HG02759 (cell line): ENCODE measurements around the gene TMEM151A.
"Not testable (repeated sequence)": the region's sequence is repeated elsewhere in the genome, so short reads cannot be mapped to it uniquely, and the experiment has no call there.

Experiments used
- ATAC-seq: cut with Tn5 transposase; IDR thresholded peaks from one replicate; pipeline ENCODE4 v1.9.1; 2021; ENCODE audit warnings: mild to moderate bottlenecking, moderate library complexity; ENCODE audit not compliant: unreplicated experiment

The TMEM151A gene

DNA sequence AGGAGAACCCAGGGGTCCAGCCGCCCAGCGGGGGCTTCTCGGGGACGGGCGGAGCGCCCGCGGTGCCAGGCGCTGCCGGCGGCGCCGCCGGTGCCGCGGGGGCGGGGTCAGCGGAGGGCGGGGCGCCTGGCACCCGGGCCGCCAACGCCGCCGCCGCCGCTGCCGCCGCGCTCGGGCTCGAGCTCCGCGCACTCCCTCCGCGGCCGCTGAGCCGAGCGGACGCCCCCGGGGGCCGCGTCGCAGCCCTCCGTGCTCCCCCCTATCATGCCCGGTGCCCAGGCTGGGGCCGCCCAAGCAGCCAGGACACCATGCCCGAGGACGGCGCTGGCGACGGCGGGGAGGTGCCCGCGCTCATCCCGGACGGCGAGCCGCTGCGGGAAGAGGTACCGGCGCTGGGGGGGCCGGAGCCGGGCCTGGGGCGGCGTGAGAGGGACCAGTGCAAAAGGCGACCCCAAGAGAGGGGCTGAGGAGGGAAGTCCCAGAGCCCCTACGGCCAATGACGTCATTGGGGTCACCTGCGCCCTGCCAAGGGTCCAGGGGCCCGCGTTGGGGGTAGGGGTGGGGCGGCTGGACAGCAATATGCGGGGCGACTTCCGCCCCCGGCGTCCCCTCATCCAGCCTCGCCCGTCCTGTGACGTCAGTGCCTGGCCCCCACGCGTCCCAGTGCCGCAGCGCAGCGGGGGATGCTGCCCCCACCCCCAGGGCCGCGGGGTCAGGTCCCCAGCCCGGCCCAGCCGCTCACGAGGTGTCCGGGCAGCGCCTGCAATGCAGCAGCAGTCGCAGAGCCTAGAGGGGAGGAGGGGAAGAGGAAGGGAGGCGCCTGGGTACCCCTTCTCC lies at the start of gene TMEM151A:
TMEM151A (plus strand) TSS at position 189 of the 837 bp plus-strand sequence; CDS start at position 309, 120 bp downstream.
- no peak for ATAC-seq

DNA sequence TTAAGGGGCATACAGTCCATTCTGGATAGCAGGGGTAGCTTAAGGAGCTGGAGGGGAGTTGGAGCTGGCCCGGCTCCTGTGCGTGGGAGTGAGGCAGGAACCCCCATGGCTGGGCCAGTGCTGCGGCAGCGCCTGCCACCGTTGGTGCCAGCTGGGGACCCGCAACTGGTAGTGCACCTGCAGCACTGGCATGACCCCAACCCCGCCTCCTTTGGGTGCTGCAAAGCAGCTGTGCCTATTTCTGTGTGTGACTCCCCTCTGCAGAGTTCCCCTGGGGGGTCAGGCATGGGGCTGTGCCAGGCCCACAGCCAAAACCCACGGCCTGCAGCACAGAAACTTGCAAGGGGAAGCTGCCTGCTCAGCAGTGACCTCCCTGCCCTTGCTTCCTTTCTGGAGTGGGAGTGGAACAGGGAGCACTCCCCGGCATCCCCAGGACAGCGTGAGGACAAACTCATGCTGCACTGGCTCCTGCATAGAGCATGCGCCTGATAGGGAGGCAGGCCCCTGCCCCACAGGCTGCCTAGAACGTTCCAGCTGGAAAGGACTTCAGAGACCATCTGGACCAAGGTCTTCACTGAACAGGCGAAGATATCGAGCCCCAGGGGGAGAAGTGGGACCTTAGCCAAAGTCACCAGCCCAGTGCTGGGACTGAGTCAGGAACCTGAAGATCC lies 49.5 kb upstream of the TMEM151A start:
- no peak for ATAC-seq

GRCh38 chr11:66243782-66244535 lies 47.7 kb upstream of the TMEM151A start:
- ATAC-seq, result no peak

DNA sequence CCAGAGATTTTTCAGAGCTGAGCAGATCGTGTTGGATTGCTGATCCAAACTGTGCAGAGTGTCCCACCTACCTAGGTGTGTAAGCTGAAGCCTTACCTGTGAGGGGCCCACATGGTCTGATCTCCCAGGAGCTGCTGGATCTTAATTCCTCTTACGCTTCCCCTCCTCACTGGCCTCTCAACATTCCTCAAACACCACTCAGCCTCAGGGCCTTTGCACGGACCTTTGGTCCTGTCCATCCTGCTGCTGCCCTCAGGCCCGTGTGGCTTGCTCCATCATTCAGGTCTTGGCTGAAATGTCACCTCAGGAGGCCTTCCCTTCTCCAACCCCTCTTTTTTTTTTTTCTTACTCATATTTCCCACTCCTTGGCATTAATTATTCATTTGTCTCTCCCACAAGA lies 44.4 kb upstream of the TMEM151A start:
- no peak for ATAC-seq

DNA sequence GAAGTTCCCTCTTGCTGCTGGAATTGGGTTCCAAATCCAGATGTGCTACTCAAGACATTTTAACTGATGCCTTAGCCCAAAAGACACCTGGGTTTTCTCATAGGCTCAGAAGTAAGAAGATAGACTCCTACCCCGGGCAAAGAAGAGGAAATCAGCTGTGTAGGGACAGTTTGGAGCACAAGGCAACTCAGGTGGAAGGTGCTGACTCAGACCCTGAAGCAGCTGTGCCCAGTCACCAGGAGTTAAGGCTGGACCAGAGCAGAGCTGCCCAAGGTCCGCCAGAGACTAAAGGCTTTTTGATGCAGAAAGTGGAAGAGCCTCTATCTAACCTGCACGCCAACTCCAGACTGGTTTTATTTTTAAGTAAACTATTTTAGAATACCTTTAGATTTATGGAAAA lies 43.9 kb upstream of the TMEM151A start:
- ATAC-seq, result no peak

DNA sequence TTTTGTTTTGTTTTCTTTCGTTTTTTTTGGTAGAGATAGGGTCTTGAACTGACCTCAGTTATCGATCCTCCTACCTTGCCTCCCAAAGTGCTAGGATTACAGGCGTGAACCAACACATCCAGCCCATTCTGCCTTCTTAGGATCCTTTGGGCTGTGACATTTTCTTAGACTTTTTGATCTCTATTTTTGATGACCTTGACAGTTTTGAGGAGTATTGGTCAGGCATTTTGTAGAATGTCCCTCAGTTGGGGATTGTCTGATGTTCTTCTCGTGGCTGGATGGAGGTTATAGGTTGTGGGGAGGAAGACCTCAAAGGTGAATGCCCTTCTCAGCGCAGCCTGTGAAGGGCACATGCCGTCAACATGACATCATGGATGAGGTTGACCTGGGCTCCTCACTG lies 42.8 kb upstream of the TMEM151A start:
- no peak for ATAC-seq

- ATAC-seq, result no peak
Measured at GRCh38 chr11:66251809-66252208, 39.9 kb upstream of the TMEM151A start.

GRCh38 chr11:66253081-66253480 lies 38.6 kb upstream of the TMEM151A start:
- ATAC-seq, result not testable (repeated sequence)

- peak; percentile 4 for ATAC-seq
Measured at GRCh38 chr11:66258473-66258893, 33.2 kb upstream of the TMEM151A start.

DNA sequence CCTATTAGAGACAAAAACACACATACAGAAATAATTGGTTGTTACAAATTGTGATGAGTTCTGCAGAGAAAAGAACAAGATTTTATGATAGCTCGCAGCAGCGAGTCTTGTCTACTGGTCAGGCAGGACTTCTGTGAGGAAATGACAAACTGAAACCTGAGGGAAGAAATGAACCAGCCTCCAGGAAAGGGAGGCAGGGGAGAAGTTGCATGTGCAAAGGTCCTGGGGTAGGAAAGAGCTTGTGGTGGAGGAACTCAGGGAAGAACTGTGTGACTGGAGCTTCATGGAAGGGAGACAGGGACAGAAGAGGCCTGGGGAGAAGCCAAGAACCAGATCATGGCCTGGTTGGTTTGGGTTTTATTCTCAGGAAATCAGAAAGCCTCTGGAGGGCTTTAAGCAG lies 32.5 kb upstream of the TMEM151A start:
- ATAC-seq, result no peak

DNA sequence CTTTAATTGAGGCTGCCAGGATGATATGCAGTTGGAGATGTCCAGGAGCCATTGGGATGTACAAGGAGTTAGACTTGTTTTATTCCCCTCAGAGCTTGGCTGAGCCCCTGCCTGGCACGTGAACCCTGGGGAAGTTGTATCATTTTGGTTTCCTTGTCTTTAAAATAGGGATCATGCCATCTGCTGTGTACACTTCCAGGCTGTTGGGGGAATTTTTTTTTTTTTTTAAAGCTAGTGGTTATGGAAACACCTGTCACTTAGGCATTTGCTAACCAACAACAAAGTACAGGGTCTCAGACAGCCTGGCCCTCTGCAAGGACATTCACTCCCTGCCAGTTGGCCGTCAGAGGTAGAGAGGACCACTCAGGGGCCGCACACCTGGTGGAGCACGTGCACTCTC lies 31.7 kb upstream of the TMEM151A start:
- no peak for ATAC-seq

GRCh38 chr11:66261578-66261977 lies 30.1 kb upstream of the TMEM151A start:
- ATAC-seq, result no peak

GRCh38 chr11:66262191-66262590 lies 29.5 kb upstream of the TMEM151A start:
- ATAC-seq, result no peak

GRCh38 chr11:66262696-66263095 lies 29.0 kb upstream of the TMEM151A start:
- ATAC-seq, result no peak

GRCh38 chr11:66263231-66263630 lies 28.5 kb upstream of the TMEM151A start:
- ATAC-seq, result no peak

GRCh38 chr11:66263785-66264184 lies 27.9 kb upstream of the TMEM151A start:
- ATAC-seq, result no peak

- ATAC-seq, result no peak
Measured at GRCh38 chr11:66264383-66264782, 27.3 kb upstream of the TMEM151A start.

GRCh38 chr11:66264914-66265313 lies 26.8 kb upstream of the TMEM151A start:
- no peak for ATAC-seq

DNA sequence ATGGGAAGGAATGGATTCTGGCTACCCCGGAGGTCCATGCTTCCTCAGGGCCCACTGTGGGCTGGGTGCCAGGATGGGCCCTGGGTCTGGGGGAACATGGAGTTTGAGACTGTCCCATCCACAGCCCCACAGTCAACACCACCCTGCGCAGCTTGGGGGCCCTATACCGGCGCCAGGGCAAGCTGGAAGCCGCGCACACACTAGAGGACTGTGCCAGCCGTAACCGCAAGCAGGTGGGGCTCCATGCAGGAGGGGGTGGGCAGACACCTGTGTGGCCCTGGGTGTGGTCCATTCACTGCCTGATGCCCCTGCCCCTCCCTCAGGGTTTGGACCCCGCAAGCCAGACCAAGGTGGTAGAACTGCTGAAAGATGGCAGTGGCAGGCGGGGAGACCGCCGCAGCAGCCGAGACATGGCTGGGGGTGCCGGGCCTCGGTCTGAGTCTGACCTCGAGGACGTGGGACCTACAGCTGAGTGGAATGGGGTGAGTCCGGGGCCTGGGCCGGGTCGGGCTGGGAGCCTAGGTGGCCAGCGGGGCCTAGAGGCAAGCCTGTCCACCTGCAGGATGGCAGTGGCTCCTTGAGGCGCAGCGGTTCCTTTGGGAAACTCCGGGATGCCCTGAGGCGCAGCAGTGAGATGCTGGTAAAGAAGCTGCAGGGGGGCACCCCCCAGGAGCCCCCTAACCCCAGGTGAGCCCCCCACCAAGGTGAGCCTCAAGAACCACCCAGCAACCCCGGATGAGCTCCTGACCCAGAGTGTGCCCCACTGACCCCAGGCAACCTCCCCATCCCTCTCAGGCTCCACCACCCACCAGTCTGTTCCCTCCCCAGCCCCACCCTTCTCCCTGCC lies 25.9 kb upstream of the TMEM151A start:
- no peak for ATAC-seq

DNA sequence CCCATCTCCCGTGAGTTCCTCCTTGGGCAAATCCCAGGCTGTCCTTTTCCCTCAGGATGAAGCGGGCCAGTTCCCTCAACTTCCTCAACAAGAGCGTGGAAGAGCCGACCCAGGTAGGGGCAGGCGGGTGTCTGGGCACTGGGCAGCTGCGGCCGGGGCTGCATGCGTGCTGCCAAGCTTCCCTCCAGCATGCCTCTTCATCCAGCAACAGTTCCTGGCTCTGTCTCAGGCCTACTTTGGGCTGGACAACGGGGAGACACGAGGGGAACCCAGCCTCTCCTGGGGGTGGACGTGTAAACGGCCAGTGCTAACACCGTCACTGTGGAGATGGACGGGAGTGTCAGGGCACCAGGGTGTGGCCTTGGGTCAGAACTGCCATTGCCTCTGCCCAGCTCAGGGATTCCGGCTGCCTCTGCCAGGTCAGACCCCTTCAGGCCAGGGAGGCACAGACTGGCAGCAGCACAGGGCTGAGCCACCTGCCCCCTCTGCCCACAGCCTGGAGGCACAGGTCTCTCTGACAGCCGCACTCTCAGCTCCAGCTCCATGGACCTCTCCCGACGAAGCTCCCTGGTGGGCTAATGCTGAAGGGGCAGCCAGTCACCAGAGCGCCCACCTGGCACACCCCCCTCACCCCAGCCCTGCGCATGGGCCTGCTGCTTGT lies 25.2 kb upstream of the TMEM151A start:
- ATAC-seq, result no peak
